H1 (cell line): Measurements from ENCODE around the gene GAR1. TPM values are rescaled to one million over a fixed set of nuclear protein-coding genes. Genes with fewer than 3 reads are reported as not detected.

ENCODE experiments used
- CBX5 ChIP-seq: fragments of 300-800, 300-1000 bp; sonication (generic); IDR thresholded peaks from 2 replicates; pipeline ENCODE4 v1.7.1; 2016; ENCODE audit warnings: antibody characterized with exemption, low read length, low read depth
- GABPA ChIP-seq: IDR thresholded peaks from 2 replicates; pipeline ENCODE4 v1.6.1; 2011; ENCODE audit warnings: mild to moderate bottlenecking, low read length, moderate library complexity, borderline replicate concordance; ENCODE audit not compliant: insufficient read depth
- polyA plus RNA-seq, 7 experiments: library from polyadenylated mRNA; depleted of rRNA in 3 of 7; stranded (reverse) in 5 of 7; unstranded in 2 of 7; fragments of >200 nt in 5 of 7; fragments of 200-250 nt in 2 of 7; gene quantifications; 1 replicate in 5 of 7; 2 replicates in 1 of 7; 4 replicates in 1 of 7; pipeline versions ENCODE4 v1.2.1 to v1.2.3, GENCODE V29; 2011 to 2013; ENCODE audit warnings: missing spikeins in 2 of 7, mixed read lengths in 2 of 7
- total RNA-seq: library from RNA; stranded (reverse); fragmentation: NEBNext Ultra II Directional; extraction: Animal tissue kit (Norgen Biotek cat#: 25700); gene quantifications from 2 replicates; pipeline ENCODE4 v1.2.1, GENCODE V29; 2021

GAR1 gene
- total and polyA plus RNA-seq, 2 of the 8 experiments (the other 6 are each of a cell fraction or from before 2014, with no cell fraction given): 14.5 to 37.5 TPM

DNA sequence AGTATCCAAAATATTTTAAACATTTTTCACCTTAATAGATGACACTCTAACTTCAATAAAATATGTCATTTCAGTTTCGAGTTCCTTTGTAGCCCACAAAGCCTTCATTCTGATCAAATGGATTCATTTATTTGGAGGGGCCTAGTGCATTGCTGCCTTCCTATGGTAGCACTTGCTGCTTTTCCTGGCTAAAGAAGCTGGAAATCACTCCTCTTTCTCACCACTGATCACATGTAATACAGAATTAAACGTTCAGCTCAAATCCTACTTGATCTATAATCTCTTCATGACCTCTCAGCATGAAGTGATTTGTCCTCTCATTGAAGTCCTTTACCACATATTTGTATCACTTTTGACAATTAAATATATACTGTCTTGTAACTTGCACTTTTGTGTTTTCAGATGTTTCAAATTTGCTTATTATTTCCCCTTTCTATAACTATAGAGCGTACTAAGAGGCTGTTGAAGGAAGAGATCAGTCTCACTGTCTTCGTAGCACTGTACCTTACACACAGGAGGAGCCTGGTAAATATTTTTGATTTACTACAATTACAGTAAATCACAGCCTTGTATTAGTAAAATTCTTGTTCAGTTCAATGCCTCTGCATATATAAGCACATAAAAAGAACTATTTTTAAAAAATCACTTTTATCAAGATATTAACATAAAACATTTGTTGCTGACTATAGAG lies 14.3 kb upstream of the GAR1 start (continued):
- TF ChIP-seq CBX5 (no peak), GABPA (no peak)
